HG03378 (cell line): ENCODE measurements around the gene TBC1D4.
A peak's percentile ranks its signal among the peaks of the same experiment; 100 is the strongest.

Source experiments
- ATAC-seq: cut with Tn5 transposase; IDR thresholded peaks from one replicate; pipeline ENCODE4 v1.9.1; 2021; ENCODE audit warnings: mild to moderate bottlenecking, moderate library complexity; ENCODE audit not compliant: unreplicated experiment

Gene TBC1D4, protein sequence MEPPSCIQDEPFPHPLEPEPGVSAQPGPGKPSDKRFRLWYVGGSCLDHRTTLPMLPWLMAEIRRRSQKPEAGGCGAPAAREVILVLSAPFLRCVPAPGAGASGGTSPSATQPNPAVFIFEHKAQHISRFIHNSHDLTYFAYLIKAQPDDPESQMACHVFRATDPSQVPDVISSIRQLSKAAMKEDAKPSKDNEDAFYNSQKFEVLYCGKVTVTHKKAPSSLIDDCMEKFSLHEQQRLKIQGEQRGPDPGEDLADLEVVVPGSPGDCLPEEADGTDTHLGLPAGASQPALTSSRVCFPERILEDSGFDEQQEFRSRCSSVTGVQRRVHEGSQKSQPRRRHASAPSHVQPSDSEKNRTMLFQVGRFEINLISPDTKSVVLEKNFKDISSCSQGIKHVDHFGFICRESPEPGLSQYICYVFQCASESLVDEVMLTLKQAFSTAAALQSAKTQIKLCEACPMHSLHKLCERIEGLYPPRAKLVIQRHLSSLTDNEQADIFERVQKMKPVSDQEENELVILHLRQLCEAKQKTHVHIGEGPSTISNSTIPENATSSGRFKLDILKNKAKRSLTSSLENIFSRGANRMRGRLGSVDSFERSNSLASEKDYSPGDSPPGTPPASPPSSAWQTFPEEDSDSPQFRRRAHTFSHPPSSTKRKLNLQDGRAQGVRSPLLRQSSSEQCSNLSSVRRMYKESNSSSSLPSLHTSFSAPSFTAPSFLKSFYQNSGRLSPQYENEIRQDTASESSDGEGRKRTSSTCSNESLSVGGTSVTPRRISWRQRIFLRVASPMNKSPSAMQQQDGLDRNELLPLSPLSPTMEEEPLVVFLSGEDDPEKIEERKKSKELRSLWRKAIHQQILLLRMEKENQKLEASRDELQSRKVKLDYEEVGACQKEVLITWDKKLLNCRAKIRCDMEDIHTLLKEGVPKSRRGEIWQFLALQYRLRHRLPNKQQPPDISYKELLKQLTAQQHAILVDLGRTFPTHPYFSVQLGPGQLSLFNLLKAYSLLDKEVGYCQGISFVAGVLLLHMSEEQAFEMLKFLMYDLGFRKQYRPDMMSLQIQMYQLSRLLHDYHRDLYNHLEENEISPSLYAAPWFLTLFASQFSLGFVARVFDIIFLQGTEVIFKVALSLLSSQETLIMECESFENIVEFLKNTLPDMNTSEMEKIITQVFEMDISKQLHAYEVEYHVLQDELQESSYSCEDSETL (N-terminal part only)

DNA sequence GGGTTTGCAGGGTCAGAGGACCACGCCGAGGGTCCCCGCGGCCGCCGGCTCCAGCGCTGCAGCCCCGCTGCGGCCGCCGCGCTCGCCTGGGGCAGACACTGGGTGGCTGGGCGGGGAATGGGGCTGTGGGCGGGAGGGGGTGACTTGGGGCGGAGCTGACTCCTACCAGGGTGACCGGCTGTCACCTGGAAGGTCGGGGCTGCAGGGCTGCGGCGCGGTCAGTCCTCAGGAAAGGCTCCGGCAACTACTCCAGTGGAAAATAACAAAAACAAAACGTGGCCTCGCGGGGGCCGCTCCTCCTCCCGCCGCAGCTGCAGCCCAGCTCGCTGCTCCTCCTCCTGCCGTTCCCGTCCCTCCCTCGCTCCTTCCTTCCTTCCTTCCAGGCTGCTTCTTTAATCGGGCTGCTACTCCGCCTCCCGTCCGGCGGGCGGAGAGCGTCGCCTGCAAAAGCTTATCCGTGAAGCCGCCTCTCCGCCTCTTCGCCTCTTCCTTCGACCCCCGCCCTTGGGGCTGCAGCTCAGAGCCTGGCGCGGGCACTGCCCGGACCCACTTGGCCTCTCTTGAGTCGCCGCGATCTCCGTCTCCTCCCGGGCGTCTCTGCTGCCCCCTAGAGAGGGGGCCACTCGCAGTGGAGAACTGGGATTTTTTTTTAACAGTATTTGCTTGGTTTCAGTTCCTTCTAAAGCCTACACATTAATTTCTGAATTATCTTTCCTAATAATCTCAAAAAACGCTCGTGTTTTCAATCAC, at the start of gene TBC1D4:
TSS of gene TBC1D4 (minus strand) at position 100 of the 750 bp plus-strand sequence. CDS start 402 bp downstream, outside the sequence.
- ATAC-seq, result peak; percentile 73

DNA sequence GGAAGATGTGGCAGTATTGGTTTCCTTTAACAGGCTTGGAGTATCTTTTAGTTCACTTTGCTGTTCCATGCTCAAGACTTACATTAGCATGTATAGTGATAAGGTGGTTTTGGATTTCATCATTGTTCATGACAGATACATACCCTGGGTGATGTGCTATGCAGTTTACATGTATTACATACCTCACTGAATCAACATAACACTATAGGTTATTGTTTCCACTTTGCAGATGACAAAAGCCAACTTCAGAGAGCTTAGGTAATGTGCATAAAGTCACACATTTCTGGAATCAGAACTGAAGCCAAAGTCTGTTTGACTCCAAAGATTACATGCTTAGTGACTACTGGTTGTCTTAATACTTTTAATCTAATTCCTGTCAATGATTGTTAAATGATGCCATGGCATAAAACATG, 48.6 kb upstream of the TBC1D4 start:
- ATAC-seq, result no peak

DNA sequence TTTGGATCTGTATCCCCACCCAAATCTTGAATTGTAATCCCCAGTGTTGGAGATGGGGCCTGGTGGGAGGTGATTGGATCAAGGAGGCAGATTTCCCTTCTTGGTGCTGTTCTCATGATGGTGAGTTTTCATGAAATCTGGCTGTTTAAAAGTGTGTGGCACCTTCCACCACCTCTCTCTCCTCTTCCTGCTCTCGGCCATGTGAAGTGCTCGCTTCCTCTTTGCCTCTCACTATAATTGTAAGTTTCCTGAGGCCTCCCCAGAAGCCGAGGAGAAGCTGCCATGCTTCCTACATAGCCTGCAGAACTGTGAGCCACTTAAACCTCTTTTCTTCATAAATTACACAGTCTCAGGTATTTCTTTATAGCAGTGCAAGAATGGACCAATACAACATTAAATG, 40.0 kb upstream of the TBC1D4 start:
- no peak for ATAC-seq

DNA sequence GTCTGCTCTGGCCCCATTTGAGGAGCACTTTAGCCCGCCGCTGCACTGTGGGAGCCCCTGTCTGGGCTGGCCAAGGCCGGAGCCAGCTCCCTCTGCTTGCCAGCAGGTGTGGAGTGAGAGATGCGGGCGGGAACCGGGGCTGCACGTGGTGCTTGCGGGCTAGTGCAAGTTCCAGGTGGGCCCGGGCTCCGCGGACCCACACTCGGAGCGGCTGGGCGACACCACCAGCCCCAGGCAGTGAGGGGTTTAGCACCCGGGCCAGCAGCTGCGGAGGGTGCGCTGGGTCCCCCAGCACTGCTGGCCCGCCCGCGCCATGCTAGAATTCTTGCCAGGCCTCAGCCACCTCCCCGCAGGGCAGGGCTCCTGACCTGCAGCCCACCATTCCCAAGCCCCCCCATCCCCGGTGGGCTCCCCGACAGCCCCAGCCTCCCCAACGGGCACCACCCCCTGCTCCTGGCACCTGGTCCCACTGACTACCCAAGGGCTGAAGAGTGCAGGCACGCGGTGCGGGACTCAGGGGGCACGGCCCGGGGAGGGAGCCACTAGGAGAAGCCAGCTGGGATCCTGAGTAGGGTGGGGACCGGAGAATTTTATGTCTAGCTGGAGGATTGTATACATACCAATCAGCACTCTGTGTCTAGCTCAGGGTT, 36.6 kb upstream of the TBC1D4 start:
- no peak for ATAC-seq

DNA sequence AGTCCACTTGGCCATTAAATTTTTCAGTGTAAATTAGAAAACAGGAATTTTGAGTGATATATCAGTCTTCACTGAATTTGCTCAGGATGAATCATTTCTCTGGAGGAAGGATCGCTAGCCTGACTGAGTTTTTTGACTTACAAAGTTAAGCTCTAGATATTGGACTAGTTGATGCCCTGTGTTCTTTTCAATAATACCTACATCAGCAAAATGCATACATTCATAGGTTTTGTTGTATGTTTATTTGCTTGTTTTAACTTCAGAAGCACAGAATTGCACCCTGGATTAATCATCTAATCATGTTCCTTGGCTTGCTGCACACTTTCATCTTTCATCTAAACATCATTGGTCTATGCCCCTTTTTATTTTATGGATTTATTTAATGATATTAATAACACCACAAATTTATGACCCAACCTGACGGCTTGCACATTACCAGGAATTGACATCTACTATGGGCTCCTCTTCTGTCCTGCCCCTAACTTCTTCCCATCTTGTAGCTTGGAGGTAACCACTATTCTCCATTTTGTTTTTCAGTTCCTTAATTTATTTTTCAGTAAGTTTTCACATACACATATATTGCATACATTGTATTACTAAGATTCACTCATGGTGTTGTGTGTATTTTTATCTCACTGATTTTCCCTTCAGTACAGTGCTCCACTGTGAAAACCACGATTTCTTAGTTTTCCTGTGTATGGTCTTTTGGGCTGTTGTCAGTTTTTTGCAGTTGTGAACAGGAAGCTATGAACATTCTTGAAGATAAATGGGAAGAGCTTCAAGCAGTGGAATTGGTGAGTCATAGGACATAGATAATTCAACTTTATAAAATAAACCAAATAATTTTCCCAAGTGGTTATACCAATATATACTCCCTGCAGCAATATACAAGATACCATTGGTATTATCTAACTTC, 32.4 kb upstream of the TBC1D4 start:
- no peak for ATAC-seq

DNA sequence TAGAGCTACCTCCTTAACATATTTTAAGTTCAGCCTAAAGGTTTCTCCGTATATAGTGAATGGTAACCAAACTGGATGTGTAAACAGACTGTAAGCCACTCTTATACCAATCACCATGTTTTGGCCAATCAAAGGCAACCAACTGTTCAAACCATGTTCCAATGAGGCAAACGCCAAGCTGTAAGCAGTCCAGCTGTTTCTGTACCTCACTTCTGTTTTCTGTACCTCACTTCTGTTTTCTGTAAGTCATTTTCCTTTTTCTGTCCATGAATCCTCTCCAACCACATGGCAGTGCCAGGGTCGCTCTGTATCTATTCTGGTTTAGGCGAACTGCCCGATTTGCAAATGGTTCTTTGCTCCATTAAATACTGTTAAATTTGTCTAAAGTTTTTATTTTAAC, 31.3 kb upstream of the TBC1D4 start:
- no peak for ATAC-seq

DNA sequence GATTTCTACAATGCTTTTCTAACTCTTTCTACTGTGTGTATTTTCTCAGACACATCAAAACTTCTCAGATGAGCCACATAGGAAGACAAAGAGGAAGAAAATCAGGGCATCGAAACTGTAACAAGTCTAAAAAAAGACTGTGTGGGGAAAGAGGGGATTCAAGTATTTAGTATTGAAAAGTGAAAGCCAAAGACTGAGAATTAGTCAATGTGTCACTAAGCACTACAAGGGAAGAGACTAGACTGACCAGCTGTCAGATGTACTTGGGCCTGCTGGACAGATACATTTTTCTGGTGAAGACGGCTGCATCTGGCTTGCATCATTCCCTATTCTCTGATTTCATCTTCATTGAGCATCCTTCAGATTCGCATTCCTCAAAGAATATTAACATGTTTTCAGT, 30.3 kb upstream of the TBC1D4 start:
- peak; percentile 94 for ATAC-seq

DNA sequence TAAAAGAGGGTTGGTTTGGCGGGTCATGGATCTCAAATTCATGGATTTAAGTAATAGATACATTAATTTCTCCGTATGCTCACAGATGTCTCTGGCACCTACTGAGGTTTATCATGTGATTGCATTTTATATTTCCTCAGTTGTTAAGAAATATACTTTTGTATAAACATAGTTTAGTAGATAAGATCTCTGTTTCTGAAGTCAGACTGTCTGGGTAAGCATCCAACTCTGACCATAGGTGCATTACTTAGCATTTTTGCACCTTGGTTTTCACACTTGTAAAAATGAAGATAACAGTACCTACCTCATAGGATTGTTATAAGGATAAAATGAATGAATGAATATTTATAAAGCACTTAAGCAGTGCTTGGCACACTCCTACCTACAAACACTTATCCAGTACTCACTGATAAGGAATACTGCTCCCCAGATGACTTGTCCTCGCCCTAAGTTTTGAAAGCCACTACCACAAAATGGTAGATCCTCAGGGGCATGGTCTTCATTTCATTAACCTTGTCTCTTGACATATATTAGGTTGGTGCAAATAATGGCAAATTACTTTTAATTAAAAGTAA, 29.2 kb upstream of the TBC1D4 start:
- no peak for ATAC-seq

DNA sequence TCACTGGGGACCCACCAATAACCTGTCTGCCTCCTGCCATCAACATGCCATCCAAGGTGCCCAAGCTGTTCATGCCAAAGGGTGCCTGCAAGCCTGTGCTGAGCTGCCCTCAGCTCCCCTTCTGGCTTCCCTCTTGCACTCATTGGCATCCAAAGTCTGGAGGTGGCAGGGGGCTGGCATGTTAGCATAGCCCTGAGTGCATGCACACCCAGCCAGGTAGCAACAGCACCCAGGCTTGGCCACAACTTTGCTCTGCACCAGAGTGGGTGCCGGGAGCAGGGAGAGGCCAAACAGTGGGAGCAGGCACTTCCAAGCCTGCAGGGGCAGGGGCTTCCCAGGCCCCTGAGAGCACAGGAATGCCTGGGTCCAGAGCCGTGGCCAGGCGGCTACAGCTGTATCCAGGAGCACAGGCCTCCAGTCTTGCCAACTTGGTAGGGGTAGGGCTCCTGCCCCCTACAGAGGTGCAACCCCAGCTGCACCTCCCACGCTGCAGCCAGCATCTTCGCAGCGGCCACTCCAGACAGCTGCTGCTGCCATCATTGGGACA, 26.1 kb upstream of the TBC1D4 start:
- no peak for ATAC-seq

DNA sequence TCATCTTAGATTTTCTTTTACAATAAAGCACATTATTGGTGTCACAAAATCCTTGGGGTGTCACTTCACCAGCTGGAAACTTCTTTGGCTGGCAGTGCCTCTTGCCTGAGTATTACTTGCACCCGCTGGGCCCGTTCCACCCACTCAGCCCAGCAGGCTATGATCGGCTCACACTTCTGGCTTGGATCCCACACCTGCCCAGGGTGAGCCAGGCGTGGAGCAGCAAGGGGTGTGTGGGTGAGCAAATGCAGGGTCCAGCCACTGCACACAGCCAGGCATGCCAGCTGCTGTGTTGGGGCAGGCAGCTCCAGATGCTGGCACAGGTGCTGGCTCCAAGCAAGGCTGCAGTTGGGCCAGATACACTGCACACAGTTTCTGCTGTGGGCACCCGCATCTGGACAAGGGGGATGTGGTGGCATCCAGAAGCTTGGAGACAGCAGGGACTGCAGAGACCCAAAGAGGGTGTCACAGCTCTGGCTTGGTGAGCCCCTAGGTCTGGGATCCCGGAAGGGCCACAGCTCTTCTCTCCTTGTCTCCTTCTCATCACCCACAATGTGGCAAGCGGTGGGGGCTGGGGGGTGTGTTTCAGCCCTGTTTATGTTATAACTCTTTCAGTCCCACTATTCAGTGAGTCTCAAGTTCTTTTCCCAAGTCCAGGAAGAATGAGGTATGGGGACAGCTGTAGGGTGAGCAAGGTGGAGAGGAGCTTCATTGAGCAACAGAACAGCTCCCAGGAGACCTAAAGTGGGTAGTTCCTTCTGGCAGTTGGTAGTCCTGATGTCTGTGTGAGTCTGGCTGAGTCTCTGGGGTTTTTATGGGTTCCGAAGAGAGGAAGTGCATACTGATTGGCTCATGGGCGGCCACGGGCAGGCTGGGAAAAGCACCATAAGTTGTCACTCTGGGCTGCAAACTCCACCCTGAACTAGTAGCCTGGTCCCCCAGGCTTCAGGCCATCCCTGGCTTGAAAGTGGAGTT, 25.3 kb upstream of the TBC1D4 start:
- ATAC-seq, result no peak

DNA sequence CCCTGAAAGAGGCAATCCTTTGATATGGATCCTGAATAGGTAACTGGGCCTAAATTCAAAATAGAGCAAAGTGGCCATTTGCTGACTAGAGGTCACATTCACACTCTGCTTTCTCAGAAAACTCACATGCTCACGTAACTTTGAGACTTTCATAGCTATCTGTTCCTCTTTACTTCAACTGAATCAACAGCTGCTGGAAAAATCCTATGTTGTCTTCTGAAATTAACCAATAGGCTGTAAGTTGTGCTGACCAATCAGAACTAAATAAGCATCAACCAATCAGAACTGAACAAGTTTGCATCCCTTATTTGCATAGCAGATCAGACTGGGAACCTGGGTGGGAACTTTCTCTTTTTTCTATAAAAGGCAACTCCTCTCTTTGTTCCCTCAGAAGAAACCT, 24.0 kb upstream of the TBC1D4 start:
- ATAC-seq, result no peak

DNA sequence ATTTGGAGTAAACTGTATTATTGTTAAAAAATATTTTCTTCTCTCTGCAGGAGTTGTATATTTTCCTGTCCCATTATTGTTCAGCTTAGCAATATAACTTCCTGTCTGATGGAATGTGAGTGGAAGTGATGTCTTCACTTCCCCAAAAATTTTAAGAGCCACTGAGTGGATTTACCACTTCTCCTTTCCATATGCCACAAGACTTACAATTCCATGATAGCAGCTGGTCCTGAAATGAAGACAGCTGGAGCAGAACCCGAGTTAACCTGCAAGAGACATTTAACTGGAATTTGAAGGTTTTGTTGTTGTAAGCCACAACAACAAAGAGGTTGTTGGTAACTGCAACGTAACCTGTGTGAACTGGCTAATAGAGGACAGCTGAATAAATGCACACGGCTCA, 23.4 kb upstream of the TBC1D4 start:
- no peak for ATAC-seq

DNA sequence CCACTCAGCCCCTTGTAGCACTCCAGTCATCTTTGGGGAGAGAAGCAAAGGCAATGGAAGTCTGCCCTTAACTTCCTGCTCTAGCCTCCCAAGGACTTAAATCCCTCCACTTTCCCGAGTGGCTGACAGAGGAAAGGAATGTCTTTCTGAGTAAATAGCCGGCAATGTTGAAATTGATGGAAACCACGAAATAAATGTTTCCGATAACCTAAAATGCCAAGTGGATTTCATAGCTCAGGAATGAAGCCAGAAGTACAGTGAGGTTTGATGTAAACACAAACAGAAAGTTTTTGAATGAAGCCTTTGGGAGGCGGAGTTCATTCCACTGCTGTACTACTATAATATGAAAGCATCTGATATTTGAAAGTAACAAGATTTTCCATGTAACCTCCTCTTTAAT, 14.0 kb upstream of the TBC1D4 start:
- ATAC-seq, result no peak

DNA sequence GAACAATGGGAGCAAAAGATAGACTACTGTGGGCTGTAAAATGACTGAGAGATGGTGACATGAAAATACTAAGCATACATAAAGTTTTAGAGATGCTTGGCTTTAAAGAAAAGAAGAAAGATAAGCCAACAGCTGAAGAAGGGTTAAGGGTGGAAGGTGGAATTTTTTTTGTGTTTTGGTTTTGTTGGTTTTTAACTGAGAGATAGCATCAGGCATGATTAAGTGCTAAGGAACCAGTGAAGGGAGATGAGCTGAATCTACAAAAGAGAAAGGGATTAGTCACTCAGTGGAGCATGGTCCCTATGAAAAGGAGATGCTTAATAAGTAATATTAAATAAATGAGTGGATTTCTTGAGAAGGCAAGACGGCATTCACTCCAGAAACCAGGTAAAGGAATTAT, 12.5 kb upstream of the TBC1D4 start:
- no peak for ATAC-seq

DNA sequence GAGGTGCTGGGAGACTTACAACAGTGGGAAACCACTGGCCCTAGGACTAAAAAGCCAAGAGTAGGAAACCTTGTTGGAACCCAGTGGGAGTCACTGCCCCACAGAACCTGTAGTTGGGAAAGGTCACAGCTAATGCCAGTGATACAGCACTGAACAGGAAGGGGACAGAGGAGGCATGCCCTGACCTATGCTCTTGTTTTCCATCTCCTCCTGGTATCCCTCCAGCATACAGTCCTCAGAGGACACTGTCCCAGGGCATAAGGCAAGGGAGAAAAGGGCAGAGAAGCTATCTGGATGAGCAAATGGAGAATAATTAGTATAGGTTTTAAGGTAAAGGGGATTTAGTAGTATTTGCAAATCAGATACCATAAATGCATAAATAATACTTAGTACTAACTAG, 11.2 kb upstream of the TBC1D4 start:
- no peak for ATAC-seq

DNA sequence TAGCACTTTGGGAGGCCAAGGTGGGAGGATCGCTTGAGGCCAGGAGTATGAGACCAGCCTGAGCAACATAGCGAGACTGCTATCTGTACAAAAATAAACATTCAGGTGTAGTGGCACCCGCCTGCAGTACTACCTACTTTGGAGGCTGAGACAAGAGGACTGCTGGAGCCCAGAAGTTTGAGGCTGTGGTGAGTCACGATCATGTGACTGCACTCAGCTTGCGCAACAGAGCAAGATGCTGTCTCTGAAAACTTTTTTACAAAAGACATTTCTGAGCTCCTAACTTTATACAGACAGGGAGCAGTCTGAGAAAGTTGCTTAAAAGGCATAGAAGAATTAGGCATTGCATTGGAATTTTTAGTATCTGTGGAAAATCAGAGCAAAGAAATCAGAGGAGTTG, 10.4 kb upstream of the TBC1D4 start:
- no peak for ATAC-seq

DNA sequence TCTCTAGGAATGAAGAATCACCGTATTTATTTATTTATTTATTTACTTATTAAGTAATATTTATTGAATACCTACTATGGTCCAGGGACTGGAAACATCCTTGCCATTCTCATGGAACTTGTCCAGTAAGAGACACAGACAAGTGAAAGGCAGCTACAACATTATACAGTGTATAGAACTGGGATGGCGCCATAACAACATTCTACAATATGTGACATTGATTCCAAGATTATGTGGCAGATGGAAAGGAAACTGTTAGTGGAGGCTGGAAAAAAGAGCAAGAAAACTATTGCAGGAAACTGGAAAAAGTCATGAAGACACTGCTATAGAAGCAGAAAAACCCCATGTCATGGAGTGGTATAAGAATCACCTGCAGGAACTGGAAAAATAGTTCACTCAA, 9.4 kb upstream of the TBC1D4 start:
- ATAC-seq, result no peak
